OCI-LY3 (cell line): Measurements from ENCODE around the gene LYPD6B.

Source experiments
- CTCF ChIP-seq: fragments of 200-600, 300-600 bp; sonication (generic); IDR thresholded peaks from 2 replicates; pipeline ENCODE4 v1.5.1; 2014; ENCODE audit warnings: antibody characterized with exemption, low read length, low read depth
- EZH2phosphoT487 ChIP-seq: fragments of 200-600 bp; shearing (Covaris generic); IDR thresholded peaks from 2 replicates; pipeline ENCODE4 v1.6.1; 2018; ENCODE audit warnings: antibody characterized with exemption, mixed run types, low read depth

GRCh38 chr2:149062531-149062930, 24.0 kb downstream of the LYPD6B start:
- TF ChIP-seq CTCF (no peak), EZH2phosphoT487 (no peak)
